ENCODE results near the gene TCP11L2.
"Not testable (repeated sequence)": the region's sequence is repeated elsewhere in the genome, so short reads cannot be mapped to it uniquely, and the experiment has no call there.

Gene TCP11L2

GRCh38 chr12:106282457-106283097, 20.0 kb upstream of the TCP11L2 start:
- no peaks in the 10 kb centered on the region for H3K27me3 ChIP-seq (ENCODE audit: control insufficient read depth in 2 of 2, insufficient read depth in 2 of 2, low read length in 2 of 2)
- peak overlapping the region in 1 of 2 donors; percentile 15 for H3K27ac ChIP-seq (ENCODE audit: low read depth in 2 of 2, low read length in 2 of 2)
- H3K9me3 ChIP-seq (ENCODE audit: control insufficient read depth in 2 of 2, low read length in 2 of 2), result no peaks in the 10 kb centered on the region
- no peak overlapping the region for H3K9ac ChIP-seq (ENCODE audit: low read depth in 1 of 2, low read length in 2 of 2)
- H3K4me1 ChIP-seq (ENCODE audit: control insufficient read depth in 2 of 2, insufficient read depth in 2 of 2, low read length in 2 of 2), result peaks cover 3 to 9% of the 10 kb centered on the region in 2 donors
- no peak overlapping the region for H3K4me3 ChIP-seq (ENCODE audit: low read length in 2 of 2)
- no peaks in the 10 kb centered on the region for H3K36me3 ChIP-seq (ENCODE audit: control insufficient read depth in 2 of 2, insufficient read depth in 2 of 2, low read length in 2 of 2)

GRCh38 chr12:106284358-106285105, 18.0 kb upstream of the TCP11L2 start:
- H3K9me3 ChIP-seq (ENCODE audit: control insufficient read depth in 2 of 2, low read length in 2 of 2), result no peaks in the 10 kb centered on the region
- H3K4me3 ChIP-seq (ENCODE audit: low read length in 2 of 2), result no peak overlapping the region
- H3K36me3 ChIP-seq (ENCODE audit: control insufficient read depth in 2 of 2, insufficient read depth in 2 of 2, low read length in 2 of 2), result no peaks in the 10 kb centered on the region
- peaks cover 3 to 5% of the 10 kb centered on the region in 2 donors for H3K4me1 ChIP-seq (ENCODE audit: control insufficient read depth in 2 of 2, insufficient read depth in 2 of 2, low read length in 2 of 2)
- no peak overlapping the region for H3K27ac ChIP-seq (ENCODE audit: low read depth in 2 of 2, low read length in 2 of 2)
- no peaks in the 10 kb centered on the region for H3K27me3 ChIP-seq (ENCODE audit: control insufficient read depth in 2 of 2, insufficient read depth in 2 of 2, low read length in 2 of 2)
- no peak overlapping the region for H3K9ac ChIP-seq (ENCODE audit: low read depth in 1 of 2, low read length in 2 of 2)

GRCh38 chr12:106285982-106286381, 16.6 kb upstream of the TCP11L2 start:
- Histone ChIP-seq H3K27me3 (ENCODE audit: control insufficient read depth in 2 of 2, insufficient read depth in 2 of 2, low read length in 2 of 2) (no peaks in the 10 kb centered on the region), H3K9me3 (ENCODE audit: control insufficient read depth in 2 of 2, low read length in 2 of 2) (no peaks in the 10 kb centered on the region), H3K27ac (ENCODE audit: low read depth in 2 of 2, low read length in 2 of 2) (no peak overlapping the region), H3K9ac (ENCODE audit: low read depth in 1 of 2, low read length in 2 of 2) (no peak overlapping the region), H3K36me3 (ENCODE audit: control insufficient read depth in 2 of 2, insufficient read depth in 2 of 2, low read length in 2 of 2) (no peaks in the 10 kb centered on the region), H3K4me1 (ENCODE audit: control insufficient read depth in 2 of 2, insufficient read depth in 2 of 2, low read length in 2 of 2) (peaks cover 3 to 8% of the 10 kb centered on the region in 2 donors), H3K4me3 (ENCODE audit: low read length in 2 of 2) (no peak overlapping the region)

GRCh38 chr12:106286576-106287162, 15.9 kb upstream of the TCP11L2 start:
- H3K4me3 ChIP-seq (ENCODE audit: low read length in 2 of 2); H3K9ac ChIP-seq (ENCODE audit: low read depth in 1 of 2, low read length in 2 of 2); H3K27me3 ChIP-seq (ENCODE audit: control insufficient read depth in 2 of 2, insufficient read depth in 2 of 2, low read length in 2 of 2); H3K36me3 ChIP-seq (ENCODE audit: control insufficient read depth in 2 of 2, insufficient read depth in 2 of 2, low read length in 2 of 2); H3K27ac ChIP-seq (ENCODE audit: low read depth in 2 of 2, low read length in 2 of 2); H3K9me3 ChIP-seq (ENCODE audit: control insufficient read depth in 2 of 2, low read length in 2 of 2): not testable (repeated sequence)
- H3K4me1 ChIP-seq (ENCODE audit: control insufficient read depth in 2 of 2, insufficient read depth in 2 of 2, low read length in 2 of 2), result peaks cover 3 to 13% of the 10 kb centered on the region in 2 donors

GRCh38 chr12:106287364-106287763, 15.2 kb upstream of the TCP11L2 start:
- Histone ChIP-seq H3K27me3 (ENCODE audit: control insufficient read depth in 2 of 2, insufficient read depth in 2 of 2, low read length in 2 of 2) (no peaks in the 10 kb centered on the region), H3K36me3 (ENCODE audit: control insufficient read depth in 2 of 2, insufficient read depth in 2 of 2, low read length in 2 of 2) (no peaks in the 10 kb centered on the region), H3K27ac (ENCODE audit: low read depth in 2 of 2, low read length in 2 of 2) (no peak overlapping the region), H3K4me1 (ENCODE audit: control insufficient read depth in 2 of 2, insufficient read depth in 2 of 2, low read length in 2 of 2) (peaks cover 0 to 14% of the 10 kb centered on the region in 2 donors), H3K9me3 (ENCODE audit: control insufficient read depth in 2 of 2, low read length in 2 of 2) (no peaks in the 10 kb centered on the region), H3K4me3 (ENCODE audit: low read length in 2 of 2) (no peak overlapping the region), H3K9ac (ENCODE audit: low read depth in 1 of 2, low read length in 2 of 2) (no peak overlapping the region)

DNA sequence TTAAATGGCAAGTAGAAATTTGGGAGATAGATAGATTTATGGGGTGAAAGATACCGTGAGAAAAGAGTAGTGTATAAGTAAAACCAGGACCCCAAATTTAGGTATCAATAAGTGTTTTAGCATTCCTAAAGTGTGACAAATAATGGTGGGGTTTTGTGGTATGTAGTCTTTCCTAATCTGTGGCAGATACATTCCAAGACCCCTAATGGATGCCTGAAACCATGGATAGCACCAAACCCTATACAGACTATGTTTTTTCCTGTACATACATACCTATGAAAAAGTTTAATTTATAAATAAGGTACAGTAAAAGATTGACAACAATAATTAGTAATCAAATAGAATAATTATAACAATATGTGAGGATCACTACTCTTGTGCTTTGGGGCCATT, 14.4 kb upstream of the TCP11L2 start:
- Histone ChIP-seq H3K4me3 (ENCODE audit: low read length in 2 of 2) (no peak overlapping the region), H3K9ac (ENCODE audit: low read depth in 1 of 2, low read length in 2 of 2) (no peak overlapping the region), H3K36me3 (ENCODE audit: control insufficient read depth in 2 of 2, insufficient read depth in 2 of 2, low read length in 2 of 2) (no peaks in the 10 kb centered on the region), H3K4me1 (ENCODE audit: control insufficient read depth in 2 of 2, insufficient read depth in 2 of 2, low read length in 2 of 2) (peaks cover 0 to 9% of the 10 kb centered on the region in 2 donors), H3K27ac (ENCODE audit: low read depth in 2 of 2, low read length in 2 of 2) (no peak overlapping the region), H3K9me3 (ENCODE audit: control insufficient read depth in 2 of 2, low read length in 2 of 2) (no peaks in the 10 kb centered on the region), H3K27me3 (ENCODE audit: control insufficient read depth in 2 of 2, insufficient read depth in 2 of 2, low read length in 2 of 2) (no peaks in the 10 kb centered on the region)

DNA sequence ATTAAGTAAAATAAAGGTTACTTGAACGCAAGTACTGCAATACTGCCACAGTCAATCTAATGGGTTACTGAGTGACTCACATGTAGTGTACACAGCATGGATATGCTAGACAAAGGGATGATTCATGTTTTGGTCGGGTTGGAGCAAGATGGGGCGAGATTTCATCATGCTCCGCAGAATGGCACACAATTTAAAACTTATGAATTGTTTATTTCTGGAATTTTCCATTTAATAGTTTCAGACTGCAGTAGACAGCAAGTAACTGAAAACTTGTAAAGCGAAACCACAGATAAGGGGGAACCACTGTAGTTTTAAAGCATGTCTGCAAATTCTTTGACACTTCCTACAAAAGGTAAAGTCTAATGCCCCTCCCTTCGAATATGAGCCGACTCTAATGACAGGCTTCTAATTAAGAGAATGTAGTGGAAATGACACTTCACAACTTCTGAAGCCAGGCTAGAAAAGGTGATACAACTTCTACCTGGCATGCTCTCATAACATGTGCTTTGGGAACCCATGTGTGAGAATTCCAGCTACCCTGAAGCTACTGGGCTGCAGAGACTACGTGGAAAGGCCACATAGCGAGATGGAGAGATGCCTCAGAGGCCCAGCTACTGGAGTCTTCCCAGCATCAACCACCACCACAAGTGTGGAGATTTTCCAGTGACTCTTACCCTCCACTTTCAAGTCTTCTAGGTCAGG, 13.9 kb upstream of the TCP11L2 start:
- no peaks in the 10 kb centered on the region for H3K9me3 ChIP-seq (ENCODE audit: control insufficient read depth in 2 of 2, low read length in 2 of 2)
- no peaks in the 10 kb centered on the region for H3K36me3 ChIP-seq (ENCODE audit: control insufficient read depth in 2 of 2, insufficient read depth in 2 of 2, low read length in 2 of 2)
- H3K4me1 ChIP-seq (ENCODE audit: control insufficient read depth in 2 of 2, insufficient read depth in 2 of 2, low read length in 2 of 2), result peaks cover 0 to 9% of the 10 kb centered on the region in 2 donors
- H3K4me3 ChIP-seq (ENCODE audit: low read length in 2 of 2), result no peak overlapping the region
- H3K27ac ChIP-seq (ENCODE audit: low read depth in 2 of 2, low read length in 2 of 2), result no peak overlapping the region
- no peak overlapping the region for H3K9ac ChIP-seq (ENCODE audit: low read depth in 1 of 2, low read length in 2 of 2)
- H3K27me3 ChIP-seq (ENCODE audit: control insufficient read depth in 2 of 2, insufficient read depth in 2 of 2, low read length in 2 of 2), result no peaks in the 10 kb centered on the region

- H3K9me3 ChIP-seq (ENCODE audit: control insufficient read depth in 2 of 2, low read length in 2 of 2), result no peaks in the 10 kb centered on the region
- no peaks in the 10 kb centered on the region for H3K27me3 ChIP-seq (ENCODE audit: control insufficient read depth in 2 of 2, insufficient read depth in 2 of 2, low read length in 2 of 2)
- H3K9ac ChIP-seq (ENCODE audit: low read depth in 1 of 2, low read length in 2 of 2), result no peak overlapping the region
- H3K4me3 ChIP-seq (ENCODE audit: low read length in 2 of 2), result no peak overlapping the region
- H3K36me3 ChIP-seq (ENCODE audit: control insufficient read depth in 2 of 2, insufficient read depth in 2 of 2, low read length in 2 of 2), result no peaks in the 10 kb centered on the region
- H3K4me1 ChIP-seq (ENCODE audit: control insufficient read depth in 2 of 2, insufficient read depth in 2 of 2, low read length in 2 of 2), result peaks cover 0 to 9% of the 10 kb centered on the region in 2 donors
- H3K27ac ChIP-seq (ENCODE audit: low read depth in 2 of 2, low read length in 2 of 2), result no peak overlapping the region
These were observed 13.3 kb upstream of the TCP11L2 start for GRCh38 chr12:106289196-106289681.

DNA sequence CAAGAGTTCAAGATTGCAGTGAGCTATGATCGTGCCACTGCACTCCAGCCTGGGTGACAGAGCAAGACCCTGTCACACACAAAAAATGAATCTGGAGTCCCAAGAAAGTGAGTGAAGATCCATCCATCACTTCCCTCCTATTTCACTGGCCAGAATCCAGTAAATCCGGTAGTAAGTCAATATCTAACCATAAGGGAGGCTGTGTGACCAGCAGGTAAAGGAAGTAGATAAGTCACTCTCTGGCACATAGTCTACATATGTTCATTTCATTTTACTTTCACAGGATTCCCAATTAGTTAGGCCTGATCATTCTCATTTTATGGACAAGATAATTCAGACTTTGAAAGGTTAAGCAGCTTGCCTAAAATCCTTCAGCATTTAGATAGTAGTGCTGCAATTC, 11.9 kb upstream of the TCP11L2 start:
- H3K4me1 ChIP-seq (ENCODE audit: control insufficient read depth in 2 of 2, insufficient read depth in 2 of 2, low read length in 2 of 2), result peaks cover 0 to 9% of the 10 kb centered on the region in 2 donors
- H3K9ac ChIP-seq (ENCODE audit: low read depth in 1 of 2, low read length in 2 of 2), result no peak overlapping the region
- no peak overlapping the region for H3K4me3 ChIP-seq (ENCODE audit: low read length in 2 of 2)
- peak overlapping the region; percentile 1 to 31 for H3K27ac ChIP-seq (ENCODE audit: low read depth in 2 of 2, low read length in 2 of 2)
- no peaks in the 10 kb centered on the region for H3K27me3 ChIP-seq (ENCODE audit: control insufficient read depth in 2 of 2, insufficient read depth in 2 of 2, low read length in 2 of 2)
- H3K9me3 ChIP-seq (ENCODE audit: control insufficient read depth in 2 of 2, low read length in 2 of 2), result no peaks in the 10 kb centered on the region
- H3K36me3 ChIP-seq (ENCODE audit: control insufficient read depth in 2 of 2, insufficient read depth in 2 of 2, low read length in 2 of 2), result no peaks in the 10 kb centered on the region

DNA sequence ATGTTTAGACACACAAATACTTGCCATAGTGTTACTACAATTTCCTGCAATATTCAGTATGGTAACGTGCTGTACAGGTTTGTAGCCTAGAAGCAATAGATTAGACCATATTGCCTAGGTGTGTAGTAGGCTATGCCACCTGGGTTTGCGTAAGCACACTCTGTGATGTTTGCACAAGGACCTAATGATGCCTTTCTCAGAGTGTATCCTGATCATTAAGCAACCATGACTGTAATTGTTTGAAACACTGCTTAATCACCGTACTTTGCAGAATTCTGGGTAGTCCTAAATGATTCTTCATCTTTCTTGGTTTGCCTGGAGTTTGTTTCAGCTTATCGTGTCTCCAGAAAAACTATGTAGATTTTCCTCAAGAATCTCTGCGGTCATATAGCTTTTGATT, 11.2 kb upstream of the TCP11L2 start:
- Histone ChIP-seq H3K4me3 (ENCODE audit: low read length in 2 of 2) (peak overlapping the region in 1 of 2 donors; percentile 28), H3K9ac (ENCODE audit: low read depth in 1 of 2, low read length in 2 of 2) (no peak overlapping the region), H3K27me3 (ENCODE audit: control insufficient read depth in 2 of 2, insufficient read depth in 2 of 2, low read length in 2 of 2) (no peaks in the 10 kb centered on the region), H3K27ac (ENCODE audit: low read depth in 2 of 2, low read length in 2 of 2) (peak overlapping the region; percentile 1 to 35), H3K4me1 (ENCODE audit: control insufficient read depth in 2 of 2, insufficient read depth in 2 of 2, low read length in 2 of 2) (peaks cover 0 to 9% of the 10 kb centered on the region in 2 donors), H3K36me3 (ENCODE audit: control insufficient read depth in 2 of 2, insufficient read depth in 2 of 2, low read length in 2 of 2) (no peaks in the 10 kb centered on the region), H3K9me3 (ENCODE audit: control insufficient read depth in 2 of 2, low read length in 2 of 2) (no peaks in the 10 kb centered on the region)

Data from mucosa of rectum (tissue), 2 donors.